C4-2B (cell line): ENCODE results near the gene GLUD1.
"Not testable (repeated sequence)": the region's sequence is repeated elsewhere in the genome, so short reads cannot be mapped to it uniquely, and the experiment has no call there.

Experiments used
- ZFX ChIP-seq: fragments of 450-650 bp; IDR thresholded peaks from 2 replicates; pipeline ENCODE4 v1.6.1; 2017
- TF ChIP-seq, protein P1 (sequence below): fragments of 450-650 bp; conservative IDR thresholded peaks from 2 replicates; pipeline ENCODE4 v1.5.1; 2017; ENCODE audit warnings: mild to moderate bottlenecking

DNA sequence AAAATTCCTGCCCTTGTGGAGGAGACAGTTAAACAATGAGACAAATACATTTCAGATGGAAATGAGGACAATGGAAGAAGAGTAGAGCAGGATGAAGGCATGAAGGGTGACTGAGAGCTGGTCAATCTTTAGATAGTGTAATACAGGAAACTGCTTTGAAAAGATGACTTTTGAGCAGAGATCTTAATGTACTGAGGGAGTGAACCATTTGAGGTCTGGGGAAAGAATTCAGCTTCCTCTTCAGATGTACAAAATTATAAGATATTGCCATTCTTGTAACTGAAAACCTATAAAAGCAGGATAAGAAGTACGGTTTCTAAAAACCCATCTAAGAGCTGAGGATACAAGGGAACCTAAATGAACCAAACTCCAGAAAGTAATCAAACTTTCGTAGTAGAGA is 39.3 kb upstream of the GLUD1 start:
- TF ChIP-seq, protein P1, sequence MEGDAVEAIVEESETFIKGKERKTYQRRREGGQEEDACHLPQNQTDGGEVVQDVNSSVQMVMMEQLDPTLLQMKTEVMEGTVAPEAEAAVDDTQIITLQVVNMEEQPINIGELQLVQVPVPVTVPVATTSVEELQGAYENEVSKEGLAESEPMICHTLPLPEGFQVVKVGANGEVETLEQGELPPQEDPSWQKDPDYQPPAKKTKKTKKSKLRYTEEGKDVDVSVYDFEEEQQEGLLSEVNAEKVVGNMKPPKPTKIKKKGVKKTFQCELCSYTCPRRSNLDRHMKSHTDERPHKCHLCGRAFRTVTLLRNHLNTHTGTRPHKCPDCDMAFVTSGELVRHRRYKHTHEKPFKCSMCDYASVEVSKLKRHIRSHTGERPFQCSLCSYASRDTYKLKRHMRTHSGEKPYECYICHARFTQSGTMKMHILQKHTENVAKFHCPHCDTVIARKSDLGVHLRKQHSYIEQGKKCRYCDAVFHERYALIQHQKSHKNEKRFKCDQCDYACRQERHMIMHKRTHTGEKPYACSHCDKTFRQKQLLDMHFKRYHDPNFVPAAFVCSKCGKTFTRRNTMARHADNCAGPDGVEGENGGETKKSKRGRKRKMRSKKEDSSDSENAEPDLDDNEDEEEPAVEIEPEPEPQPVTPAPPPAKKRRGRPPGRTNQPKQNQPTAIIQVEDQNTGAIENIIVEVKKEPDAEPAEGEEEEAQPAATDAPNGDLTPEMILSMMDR, result not testable (repeated sequence)
- TF ChIP-seq ZFX, result not testable (repeated sequence)
